Right lobe of liver (tissue), 6 donors: Measurements from ENCODE around the gene CEP112. TPM values are rescaled to one million over a fixed set of nuclear protein-coding genes. Genes with fewer than 3 reads are reported as not detected.

ENCODE experiments used
- ATAC-seq, 4 donors: fragments of 200-7000 bp; cut with Tn5 transposase; one replicate each; pipeline ENCODE4 v1.9.1; 2020; ENCODE audit warnings: mild to moderate bottlenecking in 4 of 4, moderate library complexity in 4 of 4
- DNase-seq, 3 donors: peaks; one replicate each; pipeline ENCODE4 v3.0.0-alpha.2; 2020
- H3K27ac ChIP-seq, 3 donors: fragments of 200-600 bp; one replicate each; pipeline ENCODE4 v1.8.0; 2022
- H3K27me3 ChIP-seq, 2 donors: fragments of 200-600 bp; one replicate each; pipeline ENCODE4 v1.8.0; 2022
- H3K36me3 ChIP-seq, 4 donors: fragments of 200-600 bp; sonication (generic) in 1 of 4; one replicate each; pipeline versions ENCODE4 v1.5.1 to v1.8.0; 2017 to 2022; ENCODE audit warnings: control low read depth in 1 of 4
- H3K4me1 ChIP-seq, 4 donors: fragments of 200-600 bp; sonication (generic) in 1 of 4; one replicate each; pipeline versions ENCODE4 v1.5.1 to v1.8.0; 2017 to 2022; ENCODE audit warnings: control low read depth in 1 of 4
- H3K4me3 ChIP-seq, 3 donors: fragments of 200-600 bp; one replicate each; pipeline ENCODE4 v1.8.0; 2022
- H3K9me3 ChIP-seq, 4 donors: fragments of 200-600 bp; sonication (generic) in 1 of 4; one replicate each; pipeline versions ENCODE4 v1.5.1 to v1.8.0; 2017 to 2022; ENCODE audit warnings: control low read depth in 1 of 4
- POLR2A ChIP-seq: fragments of 450-650 bp; IDR thresholded peaks from one replicate; pipeline ENCODE4 v1.6.1; 2017; ENCODE audit warnings: antibody characterized with exemption, mild to moderate bottlenecking
- WGBS: methylation state at CpG from one replicate; pipeline ENCODE4 v1.1.6; 2018; ENCODE audit warnings: low coverage, low lambda C conversion rate; ENCODE audit not compliant: insufficient coverage; ENCODE audit errors: missing lambda C conversion rate; 5-methylcytosine and 5-hydroxymethylcytosine counted together
- intact Hi-C, 2 donors: fragments of 100-400 bp; cut with DNase I; formaldehyde crosslinking; loops; one replicate each; pipeline versions ENCODE4 v1.11.2 to v1.14.1; 2022
- total RNA-seq, 6 experiments: library from RNA; depleted of rRNA in 2 of 6; stranded (reverse); fragments of >200 nt in 2 of 6; fragmentation: NEBNext Ultra II Directional in 3 of 6; extraction: Animal tissue kit (Norgen Biotek cat#: 25700) in 3 of 6; gene quantifications; one replicate each; pipeline versions ENCODE4 v1.1.0 to v1.2.4, GENCODE V29; 2016 to 2023
- TF ChIP-seq, protein P1 (sequence below), 4 donors: fragments of 200-600 bp in 3 of 4; fragments of 450-650 bp in 1 of 4; IDR thresholded peaks; one replicate each; pipeline versions ENCODE4 v1.5.1 to v1.8.0; 2016 to 2022; ENCODE audit warnings: antibody characterized with exemption in 4 of 4, mild to moderate bottlenecking in 2 of 4
- donor health status: DM: no; HTN: yes; CAD: no.
- donor health status: DM: no; HTN: no; CAD: no.
- donor health status: DM: no; HTN: no; CAD: no.
- donor health status: DM: no; HTN: yes; CAD: no.
- donor health status: DM: no; HTN: yes; CAD: no.

The CEP112 gene
- total RNA-seq, 6 experiments from 2014 or later, result 2.2 to 4.6 (median 3.9) TPM

DNA sequence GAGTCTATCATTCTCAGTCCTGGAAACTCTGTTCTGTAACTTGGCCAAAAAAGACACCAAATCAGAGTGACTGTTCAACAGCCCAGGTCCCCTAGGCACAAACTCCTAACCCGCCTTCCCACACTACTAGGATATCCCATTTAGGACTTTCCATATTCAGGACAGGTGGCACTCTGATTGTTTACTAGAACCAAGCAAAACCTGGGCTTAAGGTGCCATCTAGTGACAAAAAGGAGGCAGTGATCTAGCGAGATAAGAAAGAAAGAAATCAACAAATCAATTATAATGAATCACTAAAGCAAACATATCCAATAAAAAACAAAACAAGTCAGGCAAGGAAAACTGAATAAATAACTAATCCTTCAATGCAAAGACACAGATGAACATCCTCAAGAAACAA, 203.9 kb downstream of the CEP112 start:
- H3K9me3 ChIP-seq, result no peaks in the 10 kb centered on the region
- no peak overlapping the region for H3K4me3 ChIP-seq
- H3K36me3 ChIP-seq, result no peaks in the 10 kb centered on the region
- H3K27ac ChIP-seq, result no peak overlapping the region
- TF ChIP-seq, protein P1, sequence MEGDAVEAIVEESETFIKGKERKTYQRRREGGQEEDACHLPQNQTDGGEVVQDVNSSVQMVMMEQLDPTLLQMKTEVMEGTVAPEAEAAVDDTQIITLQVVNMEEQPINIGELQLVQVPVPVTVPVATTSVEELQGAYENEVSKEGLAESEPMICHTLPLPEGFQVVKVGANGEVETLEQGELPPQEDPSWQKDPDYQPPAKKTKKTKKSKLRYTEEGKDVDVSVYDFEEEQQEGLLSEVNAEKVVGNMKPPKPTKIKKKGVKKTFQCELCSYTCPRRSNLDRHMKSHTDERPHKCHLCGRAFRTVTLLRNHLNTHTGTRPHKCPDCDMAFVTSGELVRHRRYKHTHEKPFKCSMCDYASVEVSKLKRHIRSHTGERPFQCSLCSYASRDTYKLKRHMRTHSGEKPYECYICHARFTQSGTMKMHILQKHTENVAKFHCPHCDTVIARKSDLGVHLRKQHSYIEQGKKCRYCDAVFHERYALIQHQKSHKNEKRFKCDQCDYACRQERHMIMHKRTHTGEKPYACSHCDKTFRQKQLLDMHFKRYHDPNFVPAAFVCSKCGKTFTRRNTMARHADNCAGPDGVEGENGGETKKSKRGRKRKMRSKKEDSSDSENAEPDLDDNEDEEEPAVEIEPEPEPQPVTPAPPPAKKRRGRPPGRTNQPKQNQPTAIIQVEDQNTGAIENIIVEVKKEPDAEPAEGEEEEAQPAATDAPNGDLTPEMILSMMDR (IDR thresholded peaks at IDR 0.05), result peak; percentile 57 to 75 (median 62)
- TF ChIP-seq POLR2A, result no peak
- WGBS, result 20% methylated on average over 2 of the region's 2 CpGs
- no peaks in the 10 kb centered on the region for H3K4me1 ChIP-seq
- DNase-seq (no peak), ATAC-seq (peak; percentile 78 to 92 (median 79))
- intact Hi-C loops, result no loop called here
- no peaks in the 10 kb centered on the region for H3K27me3 ChIP-seq

DNA sequence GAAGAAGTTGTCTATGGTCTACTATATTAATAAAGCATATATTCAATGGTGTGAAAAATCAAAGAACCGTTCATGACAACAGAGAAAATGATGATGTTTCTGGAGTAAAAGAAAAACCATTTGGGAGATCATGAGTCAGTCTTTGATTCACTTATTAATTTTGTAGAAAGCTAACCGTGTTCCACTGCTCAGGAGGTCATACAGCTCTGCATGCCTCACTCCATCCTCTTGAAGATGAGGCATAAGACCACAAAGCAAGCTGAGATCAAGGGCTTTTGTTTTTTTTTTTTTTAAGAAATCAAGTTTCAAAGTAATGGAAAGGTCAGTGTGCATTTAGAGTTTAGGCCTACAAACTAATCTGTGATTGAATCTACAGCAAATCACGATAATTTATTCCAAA, 206.4 kb downstream of the CEP112 start:
- H3K27me3 ChIP-seq, result no peaks in the 10 kb centered on the region
- H3K36me3 ChIP-seq, result no peaks in the 10 kb centered on the region
- intact Hi-C loops, result no loop called here
- TF ChIP-seq POLR2A, result no peak
- TF ChIP-seq, protein P1 (IDR thresholded peaks at IDR 0.05), result no peak
- no peak overlapping the region for H3K27ac ChIP-seq
- WGBS, result 74% methylated on average over 3 of the region's 3 CpGs
- DNase-seq (no peak), ATAC-seq (no peak)
- H3K4me3 ChIP-seq, result no peak overlapping the region
- no peaks in the 10 kb centered on the region for H3K4me1 ChIP-seq
- no peaks in the 10 kb centered on the region for H3K9me3 ChIP-seq

DNA sequence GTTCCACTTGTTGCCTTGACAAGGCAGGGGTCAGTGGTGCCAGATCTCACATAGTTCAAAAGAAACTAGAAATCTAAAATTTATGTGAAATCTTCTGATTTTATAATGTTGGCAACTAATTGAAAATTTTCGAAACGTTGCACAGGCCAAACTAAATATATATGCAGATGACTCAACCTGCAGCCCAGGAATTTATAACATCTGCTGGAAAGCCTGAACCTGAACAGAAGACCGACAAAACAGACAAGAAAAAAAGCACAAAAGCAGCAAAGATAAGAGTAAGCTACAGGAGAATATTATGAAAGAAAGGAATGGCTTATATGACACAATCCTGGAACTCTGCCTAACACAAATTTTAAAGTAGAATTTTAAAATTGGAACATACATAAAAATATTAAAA, 207.6 kb downstream of the CEP112 start:
- Histone ChIP-seq H3K4me1 (no peaks in the 10 kb centered on the region), H3K4me3 (no peak overlapping the region), H3K36me3 (no peaks in the 10 kb centered on the region), H3K9me3 (no peaks in the 10 kb centered on the region), H3K27ac (no peak overlapping the region), H3K27me3 (no peaks in the 10 kb centered on the region)
- 71% methylated on average over 3 of the region's 3 CpGs for WGBS
- DNase-seq (no peak), ATAC-seq (no peak)
- no peak for TF ChIP-seq POLR2A
- TF ChIP-seq, protein P1 (IDR thresholded peaks at IDR 0.05), result no peak
- intact Hi-C loops, result no loop called here

DNA sequence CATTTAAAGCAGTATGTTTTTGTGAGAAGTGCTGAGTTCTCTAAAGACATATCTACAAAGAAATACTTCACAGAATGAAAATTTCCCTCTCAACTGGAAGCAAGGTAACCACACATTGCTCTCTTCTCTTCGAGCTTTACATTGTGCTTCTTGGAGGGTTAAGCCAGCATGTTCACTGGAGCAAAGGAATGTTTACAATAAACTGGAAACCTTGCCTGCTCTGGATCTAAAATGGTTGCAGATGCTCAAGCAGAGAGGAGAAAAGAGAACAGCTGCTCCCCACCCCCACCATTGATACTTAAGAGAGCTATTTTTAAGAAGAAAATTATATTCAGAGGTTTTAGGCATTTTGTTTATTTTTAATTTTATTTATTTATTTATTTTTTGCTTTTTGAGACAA, 213.1 kb downstream of the CEP112 start:
- intact Hi-C loops, result no loop called here
- DNase-seq, result no peak
- no peaks in the 10 kb centered on the region for H3K9me3 ChIP-seq
- H3K27me3 ChIP-seq, result no peaks in the 10 kb centered on the region
- H3K4me1 ChIP-seq, result no peaks in the 10 kb centered on the region
- no peak overlapping the region for H3K27ac ChIP-seq
- no peak for ATAC-seq
- WGBS, result 67% methylated on average over 1 of the region's 1 CpG
- TF ChIP-seq POLR2A, result no peak
- TF ChIP-seq, protein P1 (IDR thresholded peaks at IDR 0.05), result no peak
- H3K36me3 ChIP-seq, result no peaks in the 10 kb centered on the region
- H3K4me3 ChIP-seq, result no peak overlapping the region

DNA sequence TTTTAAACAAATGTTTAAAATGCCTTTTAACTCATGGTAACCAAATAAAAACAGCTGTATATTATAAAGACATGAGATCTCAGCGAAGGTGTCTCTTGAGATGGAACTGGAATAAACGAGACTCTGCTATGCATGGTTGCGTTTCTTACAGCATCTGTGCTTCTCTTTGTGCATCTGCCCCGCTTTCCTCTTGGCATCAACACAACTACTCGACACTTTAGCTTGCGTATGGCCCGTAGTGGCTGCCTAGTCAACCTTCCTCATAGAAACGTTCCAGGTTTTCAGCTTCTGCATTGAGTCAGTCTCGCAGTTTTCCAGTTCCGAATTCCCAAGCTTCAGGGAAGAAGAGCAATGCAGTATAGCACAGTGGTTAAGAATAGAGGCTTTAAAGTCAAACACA, 214.9 kb downstream of the CEP112 start:
- H3K4me1 ChIP-seq, result no peaks in the 10 kb centered on the region
- no peaks in the 10 kb centered on the region for H3K27me3 ChIP-seq
- no peak for DNase-seq
- H3K4me3 ChIP-seq, result no peak overlapping the region
- no peak overlapping the region for H3K27ac ChIP-seq
- no peak for TF ChIP-seq POLR2A
- TF ChIP-seq, protein P1 (IDR thresholded peaks at IDR 0.05), result no peak
- WGBS, result 86% methylated on average over 10 of the region's 10 CpGs
- no peaks in the 10 kb centered on the region for H3K9me3 ChIP-seq
- intact Hi-C loops, result no loop called here
- no peaks in the 10 kb centered on the region for H3K36me3 ChIP-seq
- no peak for ATAC-seq
